ENCODE results near the gene CACNA2D1.

CACNA2D1 gene

DNA sequence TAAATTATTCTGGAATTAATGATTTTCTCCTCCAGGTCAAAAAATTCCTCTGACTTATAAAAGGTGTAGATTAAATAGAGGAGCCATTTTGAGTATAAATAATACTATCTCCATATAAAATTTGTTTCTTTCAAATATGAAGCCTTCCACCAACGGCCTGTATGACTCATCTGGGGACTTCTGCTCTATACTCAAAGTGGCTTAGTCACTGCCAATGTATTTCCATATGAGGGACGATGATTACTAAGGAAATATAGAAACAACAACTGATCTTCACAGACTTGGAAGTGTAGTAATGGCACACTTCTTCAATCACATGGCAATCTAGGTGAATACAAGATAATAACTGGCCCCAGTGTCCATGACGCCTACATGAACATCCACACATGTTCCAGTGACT, 338.1 kb downstream of the CACNA2D1 start:
- H3K4me3 ChIP-seq (ENCODE audit: low read length in 2 of 2): no peak overlapping the region
- H2BK5ac ChIP-seq (ENCODE audit: low read length): no peak overlapping the region
- no peak overlapping the region for H3K23ac ChIP-seq (ENCODE audit: low read depth, low read length, poor library complexity)
- H3K4me2 ChIP-seq (ENCODE audit: insufficient read depth, low read length, poor library complexity, severe bottlenecking): no peak overlapping the region
- H3K14ac ChIP-seq (ENCODE audit: low read length): no peak overlapping the region
- no peaks in the 10 kb centered on the region for H3K79me1 ChIP-seq (ENCODE audit: low read depth, low read length)
- no peak for DNase-seq (ENCODE audit: low spot score)
- no peak overlapping the region for H4K91ac ChIP-seq (ENCODE audit: low read depth, low read length, poor library complexity)
- no peak overlapping the region for H2BK120ac ChIP-seq (ENCODE audit: low read depth, low read length)
- no peak overlapping the region for H2AFZ ChIP-seq (ENCODE audit: low read length)
- no peaks in the 10 kb centered on the region for H3K9me3 ChIP-seq (replicated peaks in 1 of 2; ENCODE audit: control insufficient read depth in 2 of 2, insufficient read depth in 1 of 2, low read depth in 1 of 2, low read length in 2 of 2)
- no peak overlapping the region for H4K8ac ChIP-seq (ENCODE audit: low read depth, low read length)
- H3K4me1 ChIP-seq (ENCODE audit: control insufficient read depth in 2 of 2, insufficient read depth in 1 of 2, low read depth in 1 of 2, low read length in 2 of 2): peaks cover 0 to 2% of the 10 kb centered on the region in 2 donors
- H2AK5ac ChIP-seq (ENCODE audit: low read depth, low read length): no peak overlapping the region
- H3K9ac ChIP-seq (ENCODE audit: low read depth, low read length, poor library complexity): no peak overlapping the region
- H3K18ac ChIP-seq (ENCODE audit: low read length): no peak overlapping the region
- H2BK12ac ChIP-seq (ENCODE audit: low read length): no peak overlapping the region
- no peaks in the 10 kb centered on the region for H3K36me3 ChIP-seq (replicated peaks in 1 of 2; ENCODE audit: control insufficient read depth in 2 of 2, insufficient read depth in 2 of 2, low read length in 2 of 2)
- H3K27ac ChIP-seq (replicated peaks; ENCODE audit: low read length): no peak overlapping the region
- no CpG with 5 or more reads among the region's 3 CpGs for WGBS, 2 donors (ENCODE audit: extremely low coverage in 2 of 2, insufficient read length in 2 of 2, insufficient replicate concordance in 1 of 2)
- no peak overlapping the region for H3K4ac ChIP-seq (ENCODE audit: low read length)
- no peak overlapping the region for H2BK15ac ChIP-seq (ENCODE audit: low read length)
- H3K27me3 ChIP-seq (ENCODE audit: control insufficient read depth in 3 of 3, insufficient read depth in 3 of 3, low read depth in 1 of 3, low read length in 3 of 3): no peaks in the 10 kb centered on the region

DNA sequence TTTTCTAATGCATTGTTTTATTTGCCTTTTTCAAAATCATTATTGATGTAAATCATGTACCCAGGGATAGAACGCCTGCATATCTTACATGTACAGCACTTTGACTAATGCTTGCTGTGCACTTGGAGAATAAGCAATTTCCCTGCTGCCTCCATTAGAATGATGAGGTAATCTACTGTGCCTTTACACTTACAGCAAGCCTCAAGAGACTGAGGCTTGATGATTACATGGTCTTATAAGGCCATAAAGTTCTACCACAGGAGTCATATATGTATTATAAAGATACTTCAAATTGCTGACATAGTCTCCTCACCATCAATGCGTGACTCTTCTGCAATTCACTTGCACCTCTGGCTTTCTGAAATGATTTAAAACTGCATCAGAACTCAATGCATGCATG, 345.2 kb downstream of the CACNA2D1 start:
- Histone ChIP-seq H3K9me3 (replicated peaks in 1 of 2; ENCODE audit: control insufficient read depth in 2 of 2, insufficient read depth in 1 of 2, low read depth in 1 of 2, low read length in 2 of 2) (no peaks in the 10 kb centered on the region), H4K91ac (ENCODE audit: low read depth, low read length, poor library complexity) (no peak overlapping the region), H3K9ac (ENCODE audit: low read depth, low read length, poor library complexity) (no peak overlapping the region), H3K4ac (ENCODE audit: low read length) (no peak overlapping the region), H2AFZ (ENCODE audit: low read length) (no peak overlapping the region), H3K79me1 (ENCODE audit: low read depth, low read length) (no peaks in the 10 kb centered on the region), H2BK5ac (ENCODE audit: low read length) (no peak overlapping the region), H3K14ac (ENCODE audit: low read length) (no peak overlapping the region), H2BK12ac (ENCODE audit: low read length) (no peak overlapping the region), H2BK15ac (ENCODE audit: low read length) (no peak overlapping the region), H4K8ac (ENCODE audit: low read depth, low read length) (no peak overlapping the region), H3K4me1 (ENCODE audit: control insufficient read depth in 2 of 2, insufficient read depth in 1 of 2, low read depth in 1 of 2, low read length in 2 of 2) (no peaks in the 10 kb centered on the region), H3K27ac (replicated peaks; ENCODE audit: low read length) (no peak overlapping the region), H3K4me3 (ENCODE audit: low read length in 2 of 2) (no peak overlapping the region), H3K36me3 (replicated peaks in 1 of 2; ENCODE audit: control insufficient read depth in 2 of 2, insufficient read depth in 2 of 2, low read length in 2 of 2) (no peaks in the 10 kb centered on the region), H3K23ac (ENCODE audit: low read depth, low read length, poor library complexity) (no peak overlapping the region), H2BK120ac (ENCODE audit: low read depth, low read length) (no peak overlapping the region), H3K27me3 (ENCODE audit: control insufficient read depth in 3 of 3, insufficient read depth in 3 of 3, low read depth in 1 of 3, low read length in 3 of 3) (no peaks in the 10 kb centered on the region), H3K4me2 (ENCODE audit: insufficient read depth, low read length, poor library complexity, severe bottlenecking) (no peak overlapping the region), H3K18ac (ENCODE audit: low read length) (no peak overlapping the region), H2AK5ac (ENCODE audit: low read depth, low read length) (no peak overlapping the region)
- no CpG with 5 or more reads among the region's 2 CpGs for WGBS, 2 donors (ENCODE audit: extremely low coverage in 2 of 2, insufficient read length in 2 of 2, insufficient replicate concordance in 1 of 2)
- no peak for DNase-seq (ENCODE audit: low spot score)

DNA sequence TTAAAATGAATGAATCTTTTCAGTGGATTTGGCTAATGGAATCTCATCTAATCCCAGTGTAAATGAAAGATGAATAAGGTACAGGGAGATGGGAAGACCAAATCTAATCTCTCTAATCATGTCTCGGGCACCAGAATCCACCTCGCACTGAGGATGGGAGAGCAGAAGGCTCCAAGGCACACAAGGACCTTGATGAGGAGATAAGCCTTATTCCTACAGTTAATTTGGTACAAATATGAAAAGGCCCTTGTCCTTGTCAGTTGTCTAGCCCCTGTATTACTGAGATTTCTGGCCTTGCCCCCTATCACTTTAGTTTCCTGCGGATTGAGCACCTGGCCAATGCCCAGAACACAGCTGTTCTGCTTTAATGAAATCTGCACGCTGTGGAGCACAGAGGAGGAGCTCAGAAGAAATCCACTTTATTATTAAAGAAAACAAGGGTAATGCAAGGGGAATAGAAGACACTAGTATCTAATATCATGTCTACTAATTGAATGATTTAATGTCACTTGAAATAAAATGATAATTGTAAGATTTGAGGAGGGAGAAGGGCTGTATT, 352.4 kb downstream of the CACNA2D1 start:
- no peak overlapping the region for H3K4me2 ChIP-seq (ENCODE audit: insufficient read depth, low read length, poor library complexity, severe bottlenecking)
- H3K36me3 ChIP-seq (replicated peaks in 1 of 2; ENCODE audit: control insufficient read depth in 2 of 2, insufficient read depth in 2 of 2, low read length in 2 of 2): no peaks in the 10 kb centered on the region
- no peak overlapping the region for H3K23ac ChIP-seq (ENCODE audit: low read depth, low read length, poor library complexity)
- no peak overlapping the region for H3K14ac ChIP-seq (ENCODE audit: low read length)
- H2BK5ac ChIP-seq (ENCODE audit: low read length): no peak overlapping the region
- H3K79me1 ChIP-seq (ENCODE audit: low read depth, low read length): no peaks in the 10 kb centered on the region
- H2BK12ac ChIP-seq (ENCODE audit: low read length): no peak overlapping the region
- no peak overlapping the region for H4K91ac ChIP-seq (ENCODE audit: low read depth, low read length, poor library complexity)
- peaks cover 0 to 9% of the 10 kb centered on the region in 2 donors for H3K4me1 ChIP-seq (ENCODE audit: control insufficient read depth in 2 of 2, insufficient read depth in 1 of 2, low read depth in 1 of 2, low read length in 2 of 2)
- no peak overlapping the region for H3K4ac ChIP-seq (ENCODE audit: low read length)
- H2AK5ac ChIP-seq (ENCODE audit: low read depth, low read length): no peak overlapping the region
- no peak overlapping the region for H3K9ac ChIP-seq (ENCODE audit: low read depth, low read length, poor library complexity)
- H3K18ac ChIP-seq (ENCODE audit: low read length): no peak overlapping the region
- H3K4me3 ChIP-seq (ENCODE audit: low read length in 2 of 2): no peak overlapping the region
- no peak overlapping the region for H2BK120ac ChIP-seq (ENCODE audit: low read depth, low read length)
- H2BK15ac ChIP-seq (ENCODE audit: low read length): no peak overlapping the region
- WGBS, 2 donors (ENCODE audit: extremely low coverage in 2 of 2, insufficient read length in 2 of 2, insufficient replicate concordance in 1 of 2): no CpG with 5 or more reads among the region's 4 CpGs
- H3K27ac ChIP-seq (replicated peaks; ENCODE audit: low read length): no peak overlapping the region
- no peak for DNase-seq (ENCODE audit: low spot score)
- H4K8ac ChIP-seq (ENCODE audit: low read depth, low read length): no peak overlapping the region
- no peak overlapping the region for H2AFZ ChIP-seq (ENCODE audit: low read length)
- no peaks in the 10 kb centered on the region for H3K9me3 ChIP-seq (replicated peaks in 1 of 2; ENCODE audit: control insufficient read depth in 2 of 2, insufficient read depth in 1 of 2, low read depth in 1 of 2, low read length in 2 of 2)
- H3K27me3 ChIP-seq (ENCODE audit: control insufficient read depth in 3 of 3, insufficient read depth in 3 of 3, low read depth in 1 of 3, low read length in 3 of 3): no peaks in the 10 kb centered on the region

DNA sequence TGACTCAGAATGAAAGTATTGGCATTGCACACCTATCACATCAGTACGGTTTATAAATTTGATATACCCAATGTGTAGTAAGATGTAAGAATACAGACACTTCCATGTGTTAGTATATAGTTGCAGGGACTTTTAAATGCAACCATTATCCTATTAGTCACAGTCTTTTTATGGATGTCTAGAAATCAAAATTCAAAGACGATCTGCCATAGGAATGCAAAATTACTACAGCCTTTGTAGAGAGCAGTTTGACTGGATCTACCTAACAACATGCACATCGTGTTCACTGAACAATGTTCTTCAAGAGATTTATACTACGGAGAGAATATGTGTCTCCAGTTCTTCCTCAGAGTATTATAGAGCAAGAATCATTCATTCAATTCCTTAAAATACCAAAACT, 356.5 kb downstream of the CACNA2D1 start:
- Histone ChIP-seq H3K18ac (ENCODE audit: low read length) (no peak overlapping the region), H3K79me1 (ENCODE audit: low read depth, low read length) (no peaks in the 10 kb centered on the region), H3K4me2 (ENCODE audit: insufficient read depth, low read length, poor library complexity, severe bottlenecking) (no peak overlapping the region), H3K9me3 (replicated peaks in 1 of 2; ENCODE audit: control insufficient read depth in 2 of 2, insufficient read depth in 1 of 2, low read depth in 1 of 2, low read length in 2 of 2) (no peaks in the 10 kb centered on the region), H2BK12ac (ENCODE audit: low read length) (no peak overlapping the region), H3K36me3 (replicated peaks in 1 of 2; ENCODE audit: control insufficient read depth in 2 of 2, insufficient read depth in 2 of 2, low read length in 2 of 2) (no peaks in the 10 kb centered on the region), H3K14ac (ENCODE audit: low read length) (no peak overlapping the region), H2BK120ac (ENCODE audit: low read depth, low read length) (no peak overlapping the region), H3K23ac (ENCODE audit: low read depth, low read length, poor library complexity) (no peak overlapping the region), H4K91ac (ENCODE audit: low read depth, low read length, poor library complexity) (no peak overlapping the region), H2BK15ac (ENCODE audit: low read length) (no peak overlapping the region), H2AK5ac (ENCODE audit: low read depth, low read length) (no peak overlapping the region), H2AFZ (ENCODE audit: low read length) (no peak overlapping the region), H3K27me3 (ENCODE audit: control insufficient read depth in 3 of 3, insufficient read depth in 3 of 3, low read depth in 1 of 3, low read length in 3 of 3) (no peaks in the 10 kb centered on the region), H3K27ac (replicated peaks; ENCODE audit: low read length) (no peak overlapping the region), H4K8ac (ENCODE audit: low read depth, low read length) (no peak overlapping the region), H3K9ac (ENCODE audit: low read depth, low read length, poor library complexity) (no peak overlapping the region), H3K4me3 (ENCODE audit: low read length in 2 of 2) (no peak overlapping the region), H2BK5ac (ENCODE audit: low read length) (no peak overlapping the region), H3K4me1 (ENCODE audit: control insufficient read depth in 2 of 2, insufficient read depth in 1 of 2, low read depth in 1 of 2, low read length in 2 of 2) (peaks cover 0 to 9% of the 10 kb centered on the region in 2 donors), H3K4ac (ENCODE audit: low read length) (no peak overlapping the region)
- WGBS, 2 donors (ENCODE audit: extremely low coverage in 2 of 2, insufficient read length in 2 of 2, insufficient replicate concordance in 1 of 2): no CpG with 5 or more reads among the region's 4 CpGs
- no peak for DNase-seq (ENCODE audit: low spot score)
